Measurements from ENCODE around the gene MPPED2.

The MPPED2 gene

GRCh38 chr11:30365793-30366517, 220.2 kb downstream of the MPPED2 start:
- no peak overlapping the region for H3K4me3 ChIP-seq (ENCODE audit: low read depth, low read length)
- peak; percentile 15 for DNase-seq (ENCODE audit: low read depth)
- TF ChIP-seq CTCF (IDR thresholded peaks at IDR 0.05; ENCODE audit: low read depth, low read length, missing control alignments): no peak

- no peak overlapping the region for H3K4me3 ChIP-seq (ENCODE audit: low read depth, low read length)
- DNase-seq (ENCODE audit: low read depth): no peak
- no peak for TF ChIP-seq CTCF (IDR thresholded peaks at IDR 0.05; ENCODE audit: low read depth, low read length, missing control alignments)
Measured at GRCh38 chr11:30364837-30365482, 221.2 kb downstream of the MPPED2 start.

- H3K4me3 ChIP-seq (ENCODE audit: low read depth, low read length): no peak overlapping the region
- no peak for DNase-seq (ENCODE audit: low read depth)
- TF ChIP-seq CTCF (IDR thresholded peaks at IDR 0.05; ENCODE audit: low read depth, low read length, missing control alignments): no peak
Measured at GRCh38 chr11:30364139-30364836, 221.9 kb downstream of the MPPED2 start.

- no peak overlapping the region for H3K4me3 ChIP-seq (ENCODE audit: low read depth, low read length)
- TF ChIP-seq CTCF (IDR thresholded peaks at IDR 0.05; ENCODE audit: low read depth, low read length, missing control alignments): no peak
Measured at GRCh38 chr11:30360741-30361140, 225.4 kb downstream of the MPPED2 start.

More at GRCh38 chr11:30360741-30361140, 225.4 kb downstream of the MPPED2 start:
- DNase-seq (ENCODE audit: low read depth): no peak
